ENCODE measurements around the gene CHMP2A.
"Not testable (repeated sequence)": the region's sequence is repeated elsewhere in the genome, so short reads cannot be mapped to it uniquely, and the experiment has no call there.

Gene CHMP2A

GRCh38 chr19:58555369-58555885 is 522 bp upstream of the CHMP2A start:
- DNase-seq (ENCODE audit: low read depth), result no peak

DNA sequence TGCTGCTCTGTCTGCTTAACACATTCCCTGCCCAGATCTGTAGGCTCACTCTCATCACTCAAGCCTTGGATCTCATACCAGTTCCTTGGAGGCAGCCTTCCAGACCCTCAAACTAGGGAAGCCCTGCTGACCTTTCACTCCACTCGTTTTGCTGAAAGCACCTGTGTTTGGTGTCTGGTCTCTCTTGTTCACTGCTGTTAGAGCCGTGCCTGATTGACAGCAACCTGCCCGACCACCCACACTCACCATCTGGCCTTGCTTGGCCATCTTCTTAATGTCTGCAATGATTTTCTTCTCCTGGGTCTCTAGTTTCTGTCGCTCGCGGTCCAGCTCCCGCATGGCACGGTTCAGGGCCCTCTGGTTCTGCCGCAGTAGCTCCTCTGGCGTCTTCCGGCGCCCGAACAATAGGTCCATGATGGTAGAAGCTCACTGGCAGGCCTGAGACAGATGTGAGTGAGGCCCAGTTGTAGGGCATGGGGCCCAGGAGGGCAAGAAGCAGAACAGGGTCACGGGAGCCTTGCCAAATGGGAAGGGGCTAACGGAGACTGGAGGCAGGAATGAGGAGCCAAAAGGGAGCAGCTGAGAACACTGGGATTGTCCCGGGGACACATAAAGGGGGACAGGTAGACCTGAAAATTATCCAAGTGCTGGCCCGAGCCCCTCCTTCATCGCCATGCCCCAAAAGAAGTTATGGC is 959 bp downstream of the CHMP2A start:
- DNase-seq (ENCODE audit: low read depth), result no peak

DNA sequence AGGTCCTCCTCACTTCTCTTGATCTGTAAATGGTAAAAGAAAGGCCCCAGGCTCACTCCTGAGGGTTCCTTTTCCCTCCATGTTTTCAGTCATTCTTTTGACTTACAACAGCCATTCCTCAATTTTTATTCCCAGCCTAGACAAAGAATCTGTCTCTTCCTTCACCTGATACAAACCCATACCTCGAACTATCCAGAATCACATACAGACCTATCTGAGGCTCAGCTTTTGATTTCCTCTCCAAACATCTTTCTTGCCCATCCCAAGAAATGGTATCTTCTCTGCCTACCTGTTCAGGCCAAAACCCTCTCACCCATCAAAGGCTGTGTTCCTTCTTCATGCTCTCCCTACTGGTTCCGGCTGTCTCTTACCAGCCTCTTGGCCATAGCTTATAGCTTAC is 2.2 kb downstream of the CHMP2A start:
- DNase-seq (ENCODE audit: low read depth), result no peak

DNA sequence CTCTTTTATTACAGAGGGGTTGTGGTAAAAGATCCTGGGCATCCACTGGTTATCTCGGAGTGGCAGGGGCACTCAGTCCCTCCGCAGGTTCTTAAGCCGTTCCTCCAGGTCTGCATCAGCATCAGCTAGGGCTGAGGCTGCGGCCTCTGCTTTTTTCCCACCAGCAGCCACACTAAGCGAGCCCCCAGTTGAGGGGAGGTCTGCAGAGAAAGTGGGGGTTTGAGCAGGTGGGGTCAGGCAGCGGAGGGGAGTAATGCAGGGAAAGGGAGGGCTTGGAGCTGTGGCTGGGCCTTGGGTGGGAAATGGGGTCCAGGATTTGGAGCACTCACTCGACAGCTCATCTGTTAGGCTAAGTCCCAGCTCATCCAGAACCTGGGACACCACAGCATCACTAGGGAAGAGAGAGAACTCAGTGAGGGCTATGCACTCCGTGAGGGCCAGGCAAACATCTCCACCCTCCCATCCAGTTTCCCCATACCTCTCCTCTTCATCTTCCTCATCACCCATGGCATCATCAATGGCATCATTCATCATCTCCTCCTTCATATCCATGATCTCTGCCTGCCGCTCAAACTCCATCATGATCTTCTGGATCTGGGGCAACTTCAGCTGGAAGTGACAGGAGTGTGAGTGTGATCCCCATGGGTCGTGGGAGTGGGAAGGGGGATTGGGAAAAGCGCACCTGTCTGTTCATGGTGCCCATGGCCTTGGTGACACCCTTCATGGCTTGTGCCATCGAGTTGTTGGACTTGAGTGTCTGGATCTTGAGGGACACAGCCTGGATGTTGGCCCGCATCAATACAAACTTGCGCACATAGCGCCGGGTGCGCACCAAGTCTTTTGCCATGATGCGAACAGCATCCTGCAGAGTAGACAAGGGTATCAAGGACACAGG is 3.1 kb downstream of the CHMP2A start:
- no peak for DNase-seq (ENCODE audit: low read depth)

GRCh38 chr19:58551123-58551497 is 3.8 kb downstream of the CHMP2A start:
- no peak for DNase-seq (ENCODE audit: low read depth)

DNA sequence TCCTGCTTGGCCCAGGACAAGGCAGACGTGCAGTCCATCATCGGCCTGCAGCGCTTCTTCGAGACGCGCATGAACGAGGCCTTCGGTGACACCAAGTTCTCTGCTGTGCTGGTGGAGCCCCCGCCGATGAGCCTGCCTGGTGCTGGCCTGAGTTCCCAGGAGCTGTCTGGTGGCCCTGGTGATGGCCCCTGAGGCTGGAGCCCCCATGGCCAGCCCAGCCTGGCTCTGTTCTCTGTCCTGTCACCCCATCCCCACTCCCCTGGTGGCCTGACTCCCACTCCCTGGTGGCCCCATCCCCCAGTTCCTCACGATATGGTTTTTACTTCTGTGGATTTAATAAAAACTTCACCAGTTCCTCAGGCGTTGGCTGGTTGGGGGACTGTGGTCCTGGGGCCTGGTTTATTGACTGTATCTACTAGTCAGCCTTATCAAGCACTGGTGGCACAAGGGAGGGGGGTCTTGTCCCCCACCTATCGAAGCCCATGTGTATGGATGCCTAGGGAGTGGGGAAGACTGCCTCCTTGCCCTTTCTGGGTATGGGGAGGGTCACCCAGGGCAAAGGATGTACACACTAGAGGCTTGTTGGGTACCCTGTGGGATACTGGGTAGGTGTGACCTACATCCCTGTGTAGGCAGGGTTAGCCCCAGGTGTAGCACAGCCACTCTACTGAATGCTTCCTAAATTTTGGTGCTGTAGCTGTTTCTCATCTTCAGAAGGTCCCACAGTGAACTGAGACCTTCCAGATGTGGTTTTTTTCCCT is 4.4 kb downstream of the CHMP2A start:
- DNase-seq (ENCODE audit: low read depth), result no peak

DNA sequence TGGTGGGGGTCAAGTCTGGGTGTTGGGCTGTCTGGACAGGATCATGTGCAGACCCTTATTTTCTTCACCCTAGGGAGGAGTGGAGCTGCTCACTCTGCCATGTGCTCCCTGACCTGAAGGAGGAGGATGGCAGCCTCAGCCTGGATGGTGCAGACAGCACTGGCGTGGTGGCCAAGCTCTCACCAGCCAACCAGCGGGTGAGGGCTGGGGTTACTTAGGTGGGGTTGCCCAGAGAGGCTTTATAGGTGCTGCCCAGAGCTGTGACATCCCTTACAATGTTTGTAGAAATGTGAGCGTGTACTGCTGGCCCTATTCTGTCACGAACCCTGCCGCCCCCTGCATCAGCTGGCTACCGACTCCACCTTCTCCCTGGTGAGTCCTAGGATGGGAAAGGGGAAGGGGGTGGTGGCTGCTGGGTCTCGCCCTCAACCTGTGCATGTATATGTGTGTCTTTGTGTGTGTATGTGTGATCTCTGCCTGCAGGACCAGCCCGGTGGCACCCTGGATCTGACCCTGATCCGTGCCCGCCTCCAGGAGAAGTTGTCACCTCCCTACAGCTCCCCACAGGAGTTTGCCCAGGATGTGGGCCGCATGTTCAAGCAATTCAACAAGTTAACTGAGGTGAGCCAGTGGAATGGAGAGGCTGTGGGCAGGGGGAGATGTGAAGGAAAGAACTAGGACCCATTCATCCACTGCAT is 5.1 kb downstream of the CHMP2A start:
- DNase-seq (ENCODE audit: low read depth), result no peak

- no peak for DNase-seq (ENCODE audit: low read depth)
Measured at GRCh38 chr19:58548859-58549663, 5.8 kb downstream of the CHMP2A start.

- DNase-seq (ENCODE audit: low read depth), result no peak
Measured at GRCh38 chr19:58547323-58548312, 7.3 kb downstream of the CHMP2A start.

DNA sequence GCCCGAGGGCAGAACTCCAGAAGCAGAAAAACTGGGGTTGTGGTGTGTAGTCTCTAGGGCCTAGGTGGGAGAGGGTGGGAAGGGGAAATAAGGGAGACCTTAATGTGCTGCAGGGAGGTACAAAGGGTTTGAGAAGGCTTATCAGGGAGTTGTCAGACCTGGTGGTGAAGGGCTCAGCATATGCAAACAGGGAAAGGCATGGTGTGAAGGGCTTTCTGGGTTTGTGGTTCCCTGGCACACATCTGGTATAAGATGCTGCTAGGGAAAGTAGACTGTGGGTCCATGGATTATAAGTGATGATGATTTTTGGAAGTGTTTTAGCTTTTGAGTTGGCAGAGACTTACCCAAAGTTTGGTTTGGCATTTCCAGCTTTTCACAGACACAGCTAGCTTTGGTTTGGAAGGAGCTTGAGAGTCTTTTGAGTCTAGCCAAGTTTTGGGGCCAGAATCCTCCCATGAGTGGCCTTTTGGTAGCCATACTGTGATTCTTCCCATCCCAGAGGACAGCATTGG is 8.8 kb downstream of the CHMP2A start:
- DNase-seq (ENCODE audit: low read depth), result no peak

GRCh38 chr19:58545286-58546018 is 9.5 kb downstream of the CHMP2A start:
- no peak for DNase-seq (ENCODE audit: low read depth)

DNA sequence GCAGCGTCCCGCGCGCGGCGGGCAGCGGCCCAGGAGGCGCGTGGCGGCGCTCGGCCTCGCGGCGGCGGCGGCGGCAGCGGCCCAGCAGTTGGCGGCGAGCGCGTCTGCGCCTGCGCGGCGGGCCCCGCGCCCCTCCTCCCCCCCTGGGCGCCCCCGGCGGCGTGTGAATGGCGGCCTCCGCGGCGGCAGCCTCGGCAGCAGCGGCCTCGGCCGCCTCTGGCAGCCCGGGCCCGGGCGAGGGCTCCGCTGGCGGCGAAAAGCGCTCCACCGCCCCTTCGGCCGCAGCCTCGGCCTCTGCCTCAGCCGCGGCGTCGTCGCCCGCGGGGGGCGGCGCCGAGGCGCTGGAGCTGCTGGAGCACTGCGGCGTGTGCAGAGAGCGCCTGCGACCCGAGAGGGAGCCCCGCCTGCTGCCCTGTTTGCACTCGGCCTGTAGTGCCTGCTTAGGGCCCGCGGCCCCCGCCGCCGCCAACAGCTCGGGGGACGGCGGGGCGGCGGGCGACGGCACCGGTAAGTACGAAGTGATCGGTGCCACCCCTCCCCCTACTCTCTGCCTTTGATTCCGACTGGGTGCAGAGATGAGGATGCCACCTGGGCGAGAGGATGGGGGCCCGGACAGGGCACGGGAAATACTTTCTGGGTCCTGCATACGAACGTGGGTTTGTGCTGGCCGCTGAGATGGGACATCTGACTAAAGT is 10.2 kb downstream of the CHMP2A start:
- DNase-seq (ENCODE audit: low read depth), result peak; percentile 66

- peak; percentile 100 for DNase-seq (ENCODE audit: low read depth)
Measured at GRCh38 chr19:58543826-58544590, 10.9 kb downstream of the CHMP2A start, which contains the start of gene TRIM28. TRIM28 (plus strand) TSS chr19:58544064; CDS start chr19:58544758, 694 bp downstream.

- DNase-seq (ENCODE audit: low read depth), result not testable (repeated sequence)
Measured at GRCh38 chr19:58542641-58543372, 12.1 kb downstream of the CHMP2A start.

DNA sequence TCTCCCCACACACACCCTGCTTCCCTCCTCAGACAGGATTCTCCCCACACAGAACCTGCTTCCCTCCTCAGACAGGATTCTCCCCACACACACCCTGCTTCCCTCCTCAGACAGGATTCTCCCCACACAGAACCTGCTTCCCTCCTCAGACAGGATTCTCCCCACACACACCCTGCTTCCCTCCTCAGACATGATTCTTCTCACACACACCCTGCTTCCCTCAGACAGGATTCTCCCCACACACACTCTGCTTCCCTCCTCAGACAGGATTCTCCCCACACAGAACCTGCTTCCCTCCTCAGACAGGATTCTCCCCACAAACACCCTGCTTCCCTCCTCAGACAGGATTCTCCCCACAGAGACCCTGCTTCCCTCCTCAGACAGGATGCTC is 15.7 kb downstream of the CHMP2A start:
- not testable (repeated sequence) for DNase-seq (ENCODE audit: low read depth)

Data from activated T-cell treated with anti-CD3 and anti-CD28 coated beads for 24 hours (primary cell).